ENCODE data around the gene CNTN2. TPM values are rescaled to one million over a fixed set of nuclear protein-coding genes. Genes with fewer than 3 reads are reported as not detected.

The CNTN2 gene
- polyA plus RNA-seq, 1 donor (not counting 4 experiments of a cell fraction or from before 2014, with no cell fraction given), result not detected

DNA sequence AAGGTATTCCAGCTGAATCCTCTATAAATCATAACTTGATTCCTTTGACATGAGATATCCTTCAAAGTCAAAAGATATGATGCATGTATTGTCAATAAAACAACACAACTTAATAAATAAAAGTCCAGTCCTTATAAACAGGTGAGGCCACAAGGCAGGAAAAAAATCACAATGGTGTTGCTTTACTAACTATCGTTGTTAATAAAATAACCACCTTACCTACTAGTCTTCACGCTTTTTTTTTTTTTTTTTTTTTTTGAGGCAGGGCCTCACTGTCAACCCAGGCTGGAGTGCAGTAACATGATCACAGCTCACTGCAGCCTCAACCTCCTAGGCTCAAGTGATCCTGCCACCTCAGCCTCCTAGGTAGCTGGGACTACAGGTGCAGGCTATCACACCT lies 41.3 kb downstream of the CNTN2 start, which contains the start of gene TMEM81:
TSS of gene TMEM81 (minus strand) at position 101 of the 400 bp plus-strand sequence. CDS start 140 bp downstream, outside the sequence.
- H3K27ac ChIP-seq (ENCODE audit: control insufficient read depth, insufficient read depth, low read length), result no peak within 1 kb of the TSS
- no peak for TF ChIP-seq EZH2 (IDR thresholded peaks at IDR 0.05; ENCODE audit: low read length)
- TF ChIP-seq, protein P1, sequence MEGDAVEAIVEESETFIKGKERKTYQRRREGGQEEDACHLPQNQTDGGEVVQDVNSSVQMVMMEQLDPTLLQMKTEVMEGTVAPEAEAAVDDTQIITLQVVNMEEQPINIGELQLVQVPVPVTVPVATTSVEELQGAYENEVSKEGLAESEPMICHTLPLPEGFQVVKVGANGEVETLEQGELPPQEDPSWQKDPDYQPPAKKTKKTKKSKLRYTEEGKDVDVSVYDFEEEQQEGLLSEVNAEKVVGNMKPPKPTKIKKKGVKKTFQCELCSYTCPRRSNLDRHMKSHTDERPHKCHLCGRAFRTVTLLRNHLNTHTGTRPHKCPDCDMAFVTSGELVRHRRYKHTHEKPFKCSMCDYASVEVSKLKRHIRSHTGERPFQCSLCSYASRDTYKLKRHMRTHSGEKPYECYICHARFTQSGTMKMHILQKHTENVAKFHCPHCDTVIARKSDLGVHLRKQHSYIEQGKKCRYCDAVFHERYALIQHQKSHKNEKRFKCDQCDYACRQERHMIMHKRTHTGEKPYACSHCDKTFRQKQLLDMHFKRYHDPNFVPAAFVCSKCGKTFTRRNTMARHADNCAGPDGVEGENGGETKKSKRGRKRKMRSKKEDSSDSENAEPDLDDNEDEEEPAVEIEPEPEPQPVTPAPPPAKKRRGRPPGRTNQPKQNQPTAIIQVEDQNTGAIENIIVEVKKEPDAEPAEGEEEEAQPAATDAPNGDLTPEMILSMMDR (optimal IDR thresholded peaks at IDR 0.05 in 1 of 3, IDR thresholded peaks at IDR 0.05 in 1 of 3, conservative IDR thresholded peaks at IDR 0.05 in 1 of 3; ENCODE audit: extremely low read depth in 1 of 3, insufficient read depth in 2 of 3, low read length in 3 of 3), result no peak
- H3K9me3 ChIP-seq (ENCODE audit: control insufficient read depth, low read depth, low read length), result no peaks in the 10 kb centered on the region
- peaks cover 0 to 8% of the 10 kb centered on the region in 2 experiments for H3K36me3 ChIP-seq (ENCODE audit: control insufficient read depth in 2 of 2, extremely low read depth in 1 of 2, insufficient read depth in 2 of 2, low read length in 2 of 2)
- no peak within 1 kb of the TSS for H3K4me2 ChIP-seq (ENCODE audit: control insufficient read depth, extremely low read depth, insufficient read depth, low read depth, low read length)
- DNase-seq (ENCODE audit: low read depth, low spot score) (no peak), FAIRE-seq (no peak)
- dilution Hi-C loops (cut with MboI; ENCODE audit: extremely low pct_ligation_motif_present, low sequenced_read_pairs), result no loop called here
- no peaks in the 10 kb centered on the region for H3K27me3 ChIP-seq (ENCODE audit: control insufficient read depth, extremely low read depth, insufficient read depth, low read length)
- H3K9me1 ChIP-seq (ENCODE audit: control insufficient read depth, extremely low read depth, insufficient read depth, low read length), result no peaks in the 10 kb centered on the region
- H3K79me2 ChIP-seq (ENCODE audit: control insufficient read depth, insufficient read depth, low read length), result no peaks in the 10 kb centered on the region
- H3K4me3 ChIP-seq (ENCODE audit: control insufficient read depth in 2 of 3, extremely low read depth in 1 of 3, insufficient read depth in 2 of 3, low read depth in 1 of 3, low read length in 3 of 3), result no peak within 1 kb of the TSS
- H4K20me1 ChIP-seq (ENCODE audit: control insufficient read depth, extremely low read depth, insufficient read depth, low read length), result no peaks in the 10 kb centered on the region
- no peaks in the 10 kb centered on the region for H3K4me1 ChIP-seq (ENCODE audit: control insufficient read depth, extremely low read depth, insufficient read depth, low read length)
- no peak within 1 kb of the TSS for H3K9ac ChIP-seq (ENCODE audit: control insufficient read depth, extremely low read depth, insufficient read depth, low read length)
- H2AFZ ChIP-seq (ENCODE audit: control insufficient read depth, low read length), result no peak within 1 kb of the TSS

DNA sequence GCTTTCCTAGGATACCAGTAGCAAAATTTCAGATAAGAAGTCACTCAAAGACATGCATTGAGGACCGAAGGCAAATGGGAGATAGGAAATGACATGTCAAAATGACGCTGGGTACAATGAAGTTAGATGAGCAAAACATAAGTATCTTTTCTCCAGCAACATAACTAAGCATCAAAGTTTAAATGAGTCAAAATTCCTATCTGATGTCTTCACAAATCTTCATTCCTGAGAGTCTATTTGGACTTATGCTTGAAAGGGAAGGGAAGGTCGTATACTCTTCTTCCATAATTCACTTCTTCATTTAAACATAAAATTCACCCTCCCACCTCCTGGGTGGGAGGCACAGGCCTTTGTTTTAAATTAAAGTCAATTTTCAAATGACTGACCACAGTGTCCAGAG lies 45.3 kb downstream of the CNTN2 start:
- H3K9me3 ChIP-seq (ENCODE audit: control insufficient read depth, low read depth, low read length), result no peaks in the 10 kb centered on the region
- no peaks in the 10 kb centered on the region for H4K20me1 ChIP-seq (ENCODE audit: control insufficient read depth, extremely low read depth, insufficient read depth, low read length)
- no peak for DNase-seq (ENCODE audit: low read depth, low spot score)
- FAIRE-seq, result no peak
- no peak overlapping the region for H2AFZ ChIP-seq (ENCODE audit: control insufficient read depth, low read length)
- dilution Hi-C loops (cut with MboI; ENCODE audit: extremely low pct_ligation_motif_present, low sequenced_read_pairs), result no loop called here
- no peaks in the 10 kb centered on the region for H3K27me3 ChIP-seq (ENCODE audit: control insufficient read depth, extremely low read depth, insufficient read depth, low read length)
- H3K27ac ChIP-seq (ENCODE audit: control insufficient read depth, insufficient read depth, low read length), result no peak overlapping the region
- H3K4me2 ChIP-seq (ENCODE audit: control insufficient read depth, extremely low read depth, insufficient read depth, low read depth, low read length), result no peak overlapping the region
- H3K36me3 ChIP-seq (ENCODE audit: control insufficient read depth in 2 of 2, extremely low read depth in 1 of 2, insufficient read depth in 2 of 2, low read length in 2 of 2), result peaks cover 7 to 11% of the 10 kb centered on the region in 2 experiments
- no peaks in the 10 kb centered on the region for H3K9me1 ChIP-seq (ENCODE audit: control insufficient read depth, extremely low read depth, insufficient read depth, low read length)
- no peak overlapping the region for H3K9ac ChIP-seq (ENCODE audit: control insufficient read depth, extremely low read depth, insufficient read depth, low read length)
- H3K79me2 ChIP-seq (ENCODE audit: control insufficient read depth, insufficient read depth, low read length), result no peaks in the 10 kb centered on the region
- TF ChIP-seq EZH2 (IDR thresholded peaks at IDR 0.05; ENCODE audit: low read length), result no peak
- TF ChIP-seq, protein P1 (optimal IDR thresholded peaks at IDR 0.05 in 1 of 3, IDR thresholded peaks at IDR 0.05 in 1 of 3, conservative IDR thresholded peaks at IDR 0.05 in 1 of 3; ENCODE audit: extremely low read depth in 1 of 3, insufficient read depth in 2 of 3, low read length in 3 of 3), result no peak
- no peaks in the 10 kb centered on the region for H3K4me1 ChIP-seq (ENCODE audit: control insufficient read depth, extremely low read depth, insufficient read depth, low read length)
- no peak overlapping the region for H3K4me3 ChIP-seq (ENCODE audit: control insufficient read depth in 2 of 3, extremely low read depth in 1 of 3, insufficient read depth in 2 of 3, low read depth in 1 of 3, low read length in 3 of 3)
